ENCODE results near the gene SH3D21.

Gene SH3D21

GRCh38 chr1:36354486-36354885 lies 48.3 kb downstream of the SH3D21 start:
- TF ChIP-seq CTCF (IDR thresholded peaks at IDR 0.05; ENCODE audit: control extremely low read depth, extremely low read depth, low read depth, missing control alignments), result no peak
- ChIA-PET POLR2A (no interaction called here), CTCF (interaction anchor here (7.0 to 7.5 kb wide), 2 partner anchors 13 to 14 kb away, joined by 45 to 63 read pairs; no protein-coding TSS in a partner anchor)
- no peak for DNase-seq (ENCODE audit: extremely low spot score)

- no peak for TF ChIP-seq CTCF (IDR thresholded peaks at IDR 0.05; ENCODE audit: control extremely low read depth, extremely low read depth, low read depth, missing control alignments)
- no peak for DNase-seq (ENCODE audit: extremely low spot score)
- ChIA-PET CTCF (interaction anchor here (1.5 to 7.0 kb wide), 3 partner anchors 10 to 14 kb away, joined by 6 to 45 read pairs (median 21); no protein-coding TSS in a partner anchor), POLR2A (interaction anchor here (1.0 kb wide), 1 partner anchor 28 kb away, joined by 3 read pairs; no protein-coding TSS in a partner anchor)
Observed at GRCh38 chr1:36355811-36356210, 49.6 kb downstream of the SH3D21 start.

- ChIA-PET CTCF (interaction anchor here (2.0 to 2.5 kb wide), 3 partner anchors 8 to 16 kb away, joined by 9 to 13 read pairs (median 12); no protein-coding TSS in a partner anchor), POLR2A (no interaction called here)
- TF ChIP-seq CTCF (IDR thresholded peaks at IDR 0.05; ENCODE audit: control extremely low read depth, extremely low read depth, low read depth, missing control alignments), result no peak
- DNase-seq (ENCODE audit: extremely low spot score), result no peak
Observed at GRCh38 chr1:36358514-36359084, 52.4 kb downstream of the SH3D21 start.

GRCh38 chr1:36359383-36359782 lies 53.2 kb downstream of the SH3D21 start:
- TF ChIP-seq CTCF (IDR thresholded peaks at IDR 0.05; ENCODE audit: control extremely low read depth, extremely low read depth, low read depth, missing control alignments), result no peak
- no peak for DNase-seq (ENCODE audit: extremely low spot score)
- POLR2A ChIA-PET, result no interaction called here
- CTCF ChIA-PET, result interaction anchor here (2.0 to 2.5 kb wide), 3 partner anchors 9 to 17 kb away, joined by 9 to 13 read pairs (median 12); no protein-coding TSS in a partner anchor

- no peak for TF ChIP-seq CTCF (IDR thresholded peaks at IDR 0.05; ENCODE audit: control extremely low read depth, extremely low read depth, low read depth, missing control alignments)
- ChIA-PET POLR2A (interaction anchor here (1.0 kb wide), 1 partner anchor 12 kb away, joined by 3 read pairs; no protein-coding TSS in a partner anchor), CTCF (interaction anchor here (0.9 to 2.5 kb wide), 8 partner anchors 8 to 260 kb away, joined by 3 to 13 read pairs (median 7); no protein-coding TSS in a partner anchor)
- no peak for DNase-seq (ENCODE audit: extremely low spot score)
Observed at GRCh38 chr1:36359911-36360550, 53.9 kb downstream of the SH3D21 start.

GRCh38 chr1:36365381-36365780 lies 59.2 kb downstream of the SH3D21 start:
- ChIA-PET POLR2A (no interaction called here), CTCF (interaction anchor here (1.7 to 1.8 kb wide), 2 partner anchors 9 to 19 kb away, joined by 3 to 6 read pairs; no protein-coding TSS in a partner anchor)
- no peak for DNase-seq (ENCODE audit: extremely low spot score)
- no peak for TF ChIP-seq CTCF (IDR thresholded peaks at IDR 0.05; ENCODE audit: control extremely low read depth, extremely low read depth, low read depth, missing control alignments)
